Neural crest cell (in vitro differentiated cells): Measurements from ENCODE around the gene ZNF274. TPM values are rescaled to one million over a fixed set of nuclear protein-coding genes. Genes with fewer than 3 reads are reported as not detected.

Experiments
- DNase-seq: peaks from one replicate; pipeline ENCODE4 v3.0.0; 2021; ENCODE audit warnings: low read depth, mixed read lengths, low spot score
- H3K27ac Mint-ChIP-seq: one replicate; pipeline ENCODE4 v1.8.0; 2021; ENCODE audit warnings: mild to moderate bottlenecking, mixed read lengths; ENCODE audit not compliant: unreplicated experiment
- H3K27me3 Mint-ChIP-seq: 2 replicates; pipeline ENCODE4 v1.8.0; 2021; ENCODE audit warnings: low read depth, mild to moderate bottlenecking, mixed read lengths
- H3K36me3 Mint-ChIP-seq: 2 replicates; pipeline ENCODE4 v1.8.0; 2021; ENCODE audit warnings: low read depth, mild to moderate bottlenecking, mixed read lengths
- H3K4me1 Mint-ChIP-seq: 2 replicates; pipeline ENCODE4 v1.8.0; 2021; ENCODE audit warnings: mixed read lengths
- H3K4me3 Mint-ChIP-seq: one replicate; pipeline ENCODE4 v1.8.0; 2021; ENCODE audit warnings: mild to moderate bottlenecking, mixed read lengths
- H3K9me3 Mint-ChIP-seq: 2 replicates; pipeline ENCODE4 v1.8.0; 2021; ENCODE audit warnings: mixed read lengths
- total RNA-seq: library from RNA; stranded (reverse); gene quantifications from 2 replicates; pipeline ENCODE4 v1.2.1, GENCODE V29; 2021
- TF ChIP-seq, protein P1 (sequence below): fragments of 200-600 bp; sonication (generic); conservative IDR thresholded peaks from 2 replicates; pipeline ENCODE4 v1.5.0; 2021; ENCODE audit warnings: antibody characterized with exemption, mild to moderate bottlenecking

The ZNF274 gene
- total RNA-seq, 1 donor from 2014 or later, result 26.8 TPM

DNA sequence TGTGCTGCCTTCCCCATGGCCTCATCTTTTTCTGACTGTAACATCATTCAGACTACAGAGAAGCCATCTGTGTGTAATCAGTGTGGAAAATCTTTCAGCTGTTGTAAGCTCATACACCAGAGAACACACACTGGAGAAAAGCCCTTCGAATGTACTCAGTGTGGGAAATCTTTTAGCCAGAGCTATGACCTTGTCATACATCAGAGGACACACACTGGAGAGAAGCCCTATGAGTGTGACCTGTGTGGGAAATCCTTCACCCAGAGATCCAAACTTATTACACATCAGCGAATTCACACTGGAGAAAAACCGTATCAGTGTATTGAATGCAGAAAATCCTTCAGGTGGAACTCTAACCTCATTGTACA is 78.7 kb downstream of the ZNF274 start:
- Mint-ChIP-seq H3K4me1 (no peaks in the 10 kb centered on the region), H3K9me3 (peaks cover 32% of the 10 kb centered on the region), H3K36me3 (peaks cover 87% of the 10 kb centered on the region), H3K27ac (no peak overlapping the region), H3K27me3 (peaks cover 18% of the 10 kb centered on the region), H3K4me3 (no peak overlapping the region)
- DNase-seq, result no peak
- TF ChIP-seq, protein P1, sequence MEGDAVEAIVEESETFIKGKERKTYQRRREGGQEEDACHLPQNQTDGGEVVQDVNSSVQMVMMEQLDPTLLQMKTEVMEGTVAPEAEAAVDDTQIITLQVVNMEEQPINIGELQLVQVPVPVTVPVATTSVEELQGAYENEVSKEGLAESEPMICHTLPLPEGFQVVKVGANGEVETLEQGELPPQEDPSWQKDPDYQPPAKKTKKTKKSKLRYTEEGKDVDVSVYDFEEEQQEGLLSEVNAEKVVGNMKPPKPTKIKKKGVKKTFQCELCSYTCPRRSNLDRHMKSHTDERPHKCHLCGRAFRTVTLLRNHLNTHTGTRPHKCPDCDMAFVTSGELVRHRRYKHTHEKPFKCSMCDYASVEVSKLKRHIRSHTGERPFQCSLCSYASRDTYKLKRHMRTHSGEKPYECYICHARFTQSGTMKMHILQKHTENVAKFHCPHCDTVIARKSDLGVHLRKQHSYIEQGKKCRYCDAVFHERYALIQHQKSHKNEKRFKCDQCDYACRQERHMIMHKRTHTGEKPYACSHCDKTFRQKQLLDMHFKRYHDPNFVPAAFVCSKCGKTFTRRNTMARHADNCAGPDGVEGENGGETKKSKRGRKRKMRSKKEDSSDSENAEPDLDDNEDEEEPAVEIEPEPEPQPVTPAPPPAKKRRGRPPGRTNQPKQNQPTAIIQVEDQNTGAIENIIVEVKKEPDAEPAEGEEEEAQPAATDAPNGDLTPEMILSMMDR, result no peak

DNA sequence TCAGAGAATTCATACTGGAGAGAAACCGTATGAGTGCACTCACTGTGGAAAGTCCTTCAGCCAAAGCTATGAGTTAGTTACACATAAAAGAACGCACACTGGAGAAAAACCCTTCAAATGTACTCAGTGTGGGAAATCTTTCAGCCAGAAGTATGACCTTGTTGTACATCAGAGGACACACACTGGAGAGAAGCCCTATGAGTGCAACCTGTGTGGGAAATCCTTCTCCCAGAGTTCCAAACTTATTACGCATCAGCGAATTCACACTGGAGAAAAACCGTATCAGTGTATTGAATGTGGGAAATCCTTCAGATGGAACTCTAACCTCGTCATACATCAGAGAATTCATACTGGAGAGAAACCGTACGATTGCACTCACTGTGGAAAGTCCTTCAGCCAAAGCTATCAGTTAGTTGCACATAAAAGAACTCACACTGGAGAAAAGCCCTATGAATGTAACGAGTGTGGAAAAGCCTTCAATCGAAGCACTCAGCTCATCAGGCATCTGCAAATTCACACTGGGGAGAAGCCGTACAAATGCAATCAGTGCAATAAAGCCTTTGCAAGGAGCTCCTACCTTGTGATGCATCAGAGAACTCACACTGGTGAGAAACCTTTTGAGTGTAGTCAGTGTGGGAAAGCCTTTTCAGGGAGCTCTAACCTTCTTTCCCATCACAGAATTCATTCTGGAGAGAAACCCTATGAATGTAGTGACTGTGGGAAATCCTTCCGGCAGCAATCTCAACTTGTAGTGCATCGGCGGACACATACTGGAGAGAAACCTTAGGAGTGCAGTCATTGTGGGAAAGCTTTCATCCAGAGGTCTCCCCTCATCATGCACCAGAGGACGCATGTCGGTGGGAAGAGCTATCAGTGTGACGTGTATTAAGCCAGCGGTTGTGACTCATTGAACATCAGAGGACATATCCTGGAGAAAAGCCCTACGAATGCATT is 79.4 kb downstream of the ZNF274 start:
- H3K4me1 Mint-ChIP-seq, result no peaks in the 10 kb centered on the region
- peaks cover 86% of the 10 kb centered on the region for H3K36me3 Mint-ChIP-seq
- peak overlapping the region; percentile 35 for H3K27ac Mint-ChIP-seq
- TF ChIP-seq, protein P1, result no peak
- no peak for DNase-seq
- peaks cover 21% of the 10 kb centered on the region for H3K27me3 Mint-ChIP-seq
- peak overlapping the region; percentile 49 for H3K4me3 Mint-ChIP-seq
- peaks cover 33% of the 10 kb centered on the region for H3K9me3 Mint-ChIP-seq

DNA sequence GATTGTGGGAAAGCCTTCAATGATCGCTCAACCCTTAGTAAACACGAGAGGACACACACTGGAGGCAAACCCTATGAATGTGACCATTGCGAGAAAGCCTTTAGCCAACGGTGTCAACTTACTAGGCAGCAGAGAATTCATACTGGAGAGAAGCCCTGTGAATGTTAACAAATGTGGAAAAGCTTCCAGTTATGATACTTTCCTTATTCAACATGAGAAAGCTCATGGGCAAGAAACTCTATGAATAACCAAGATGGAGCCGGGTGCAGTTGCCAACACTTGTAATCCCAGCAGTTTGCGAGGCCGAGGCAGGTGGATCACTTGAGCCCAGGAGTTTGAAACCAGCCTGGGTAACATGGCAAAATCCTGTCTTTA is 80.0 kb downstream of the ZNF274 start:
- peak overlapping the region; percentile 35 for H3K27ac Mint-ChIP-seq
- peaks cover 16% of the 10 kb centered on the region for H3K27me3 Mint-ChIP-seq
- peaks cover 79% of the 10 kb centered on the region for H3K36me3 Mint-ChIP-seq
- H3K9me3 Mint-ChIP-seq, result peaks cover 27% of the 10 kb centered on the region
- H3K4me1 Mint-ChIP-seq, result no peaks in the 10 kb centered on the region
- no peak for DNase-seq
- peak overlapping the region; percentile 31 for H3K4me3 Mint-ChIP-seq
- TF ChIP-seq, protein P1, result no peak

Other genes starting within 250 kb of the ZNF274 start
- gene ZNF418, start 247.7 kb upstream of the ZNF274 start, total RNA-seq, result 21.7 and 30.4 TPM in 2 replicates
- 11.3 and 12.6 TPM in 2 replicates for gene ZNF256, start 235.4 kb upstream of the ZNF274 start, total RNA-seq
- gene C19orf18, start 208.5 kb upstream of the ZNF274 start, total RNA-seq, result 1.2 and 1.5 TPM in 2 replicates
- gene ZNF606, start 180.2 kb upstream of the ZNF274 start, total RNA-seq, result 38.1 and 41.5 TPM in 2 replicates
- gene ZSCAN1, start 149.0 kb upstream of the ZNF274 start, total RNA-seq, result 7.1 and 7.6 TPM in 2 replicates
- 6.0 and 6.3 TPM in 2 replicates for gene ZNF135, start 123.8 kb upstream of the ZNF274 start, total RNA-seq
- gene ZSCAN18, start 84.8 kb upstream of the ZNF274 start, total RNA-seq, result 56.6 and 58.8 TPM in 2 replicates
- gene ZNF329, start 32.3 kb upstream of the ZNF274 start, total RNA-seq, result 13.0 and 14.0 TPM in 2 replicates
- gene ZNF544, start 45.9 kb downstream of the ZNF274 start, total RNA-seq, result 47.4 and 56.1 TPM in 2 replicates
- 20.0 and 20.5 TPM in 2 replicates for gene ZNF8, start 95.9 kb downstream of the ZNF274 start, total RNA-seq
- gene ERVK3-1, start 122.3 kb downstream of the ZNF274 start, total RNA-seq, result 46.4 and 47.6 TPM in 2 replicates
- 6.2 and 6.3 TPM in 2 replicates for gene ZSCAN22, start 143.9 kb downstream of the ZNF274 start, total RNA-seq
- gene A1BG, start 170.4 kb downstream of the ZNF274 start, total RNA-seq, result 17.6 and 17.8 TPM in 2 replicates
- gene ZNF497, start 179.7 kb downstream of the ZNF274 start, total RNA-seq, result 8.4 and 9.1 TPM in 2 replicates
- 4.5 and 5.0 TPM in 2 replicates for gene ZNF837, start 198.0 kb downstream of the ZNF274 start, total RNA-seq
- 1,209 and 1,215 TPM in 2 replicates for gene RPS5, start 204.2 kb downstream of the ZNF274 start, total RNA-seq
- gene RNF225, start 212.6 kb downstream of the ZNF274 start, total RNA-seq, result 1.5 and 1.6 TPM in 2 replicates
- 28.4 and 31.1 TPM in 2 replicates for gene ZNF584, start 225.6 kb downstream of the ZNF274 start, total RNA-seq